ENCODE results near the gene C16orf74.

DNA sequence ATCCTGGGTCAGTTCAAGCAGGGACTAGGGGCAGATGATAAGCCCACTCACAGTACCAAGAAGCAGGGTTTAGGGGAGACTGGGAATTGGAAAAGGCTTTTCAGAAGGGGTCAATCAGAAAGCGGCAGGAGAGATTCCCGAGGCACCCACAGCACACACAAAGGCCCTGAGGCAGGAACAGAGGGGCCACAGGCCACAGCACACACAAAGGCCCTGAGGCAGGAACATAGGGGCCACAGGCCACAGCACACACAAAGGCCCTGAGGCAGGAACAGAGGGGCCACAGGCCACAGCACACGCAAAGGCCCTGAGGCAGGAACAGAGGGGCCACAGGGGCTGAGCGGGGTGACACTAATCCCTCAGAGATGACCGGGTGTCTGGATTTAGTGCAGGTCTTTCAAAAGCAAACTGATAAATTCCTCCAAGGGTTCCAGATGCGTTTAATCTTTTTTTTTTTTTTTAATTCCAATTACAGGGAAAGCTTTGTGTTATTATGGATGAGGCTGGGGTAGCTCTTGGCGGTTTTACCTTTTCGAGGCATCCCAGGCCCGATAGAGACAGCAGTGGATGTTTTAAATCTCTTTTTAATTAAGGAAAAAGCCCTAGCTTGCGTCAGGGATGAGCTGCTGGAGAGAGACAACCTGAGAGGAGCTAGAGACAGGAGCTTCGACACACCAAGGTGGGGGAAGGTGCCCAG, 31.1 kb downstream of the C16orf74 start:
- TF ChIP-seq, protein P1, sequence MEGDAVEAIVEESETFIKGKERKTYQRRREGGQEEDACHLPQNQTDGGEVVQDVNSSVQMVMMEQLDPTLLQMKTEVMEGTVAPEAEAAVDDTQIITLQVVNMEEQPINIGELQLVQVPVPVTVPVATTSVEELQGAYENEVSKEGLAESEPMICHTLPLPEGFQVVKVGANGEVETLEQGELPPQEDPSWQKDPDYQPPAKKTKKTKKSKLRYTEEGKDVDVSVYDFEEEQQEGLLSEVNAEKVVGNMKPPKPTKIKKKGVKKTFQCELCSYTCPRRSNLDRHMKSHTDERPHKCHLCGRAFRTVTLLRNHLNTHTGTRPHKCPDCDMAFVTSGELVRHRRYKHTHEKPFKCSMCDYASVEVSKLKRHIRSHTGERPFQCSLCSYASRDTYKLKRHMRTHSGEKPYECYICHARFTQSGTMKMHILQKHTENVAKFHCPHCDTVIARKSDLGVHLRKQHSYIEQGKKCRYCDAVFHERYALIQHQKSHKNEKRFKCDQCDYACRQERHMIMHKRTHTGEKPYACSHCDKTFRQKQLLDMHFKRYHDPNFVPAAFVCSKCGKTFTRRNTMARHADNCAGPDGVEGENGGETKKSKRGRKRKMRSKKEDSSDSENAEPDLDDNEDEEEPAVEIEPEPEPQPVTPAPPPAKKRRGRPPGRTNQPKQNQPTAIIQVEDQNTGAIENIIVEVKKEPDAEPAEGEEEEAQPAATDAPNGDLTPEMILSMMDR (IDR thresholded peaks at IDR 0.05): no peak
- TF ChIP-seq POLR2A (IDR thresholded peaks at IDR 0.05): no peak
